ENCODE results near the gene SCN4B. TPM values are rescaled to one million over a fixed set of nuclear protein-coding genes. Genes with fewer than 3 reads are reported as not detected.

Gene SCN4B
- total and polyA plus RNA-seq, 12 donors, result 0.17 to 16.9 (median 4.6) TPM

GRCh38 chr11:118145285-118146227, 7.1 kb downstream of the SCN4B start:
- 2 to 9% (median 3%) methylated on average over 28 to 78 of the region's 78 CpGs for WGBS, 4 donors
- Histone ChIP-seq H3K27me3 (peaks cover 21% of the 10 kb centered on the region), H3K4me3 (peak overlapping the region in 3 of 4 donors; percentile 13 to 48 (median 35)), H3K36me3 (replicated peaks in 1 of 2) (no peaks in the 10 kb centered on the region), H3K9me3 (replicated peaks in 1 of 3) (no peaks in the 10 kb centered on the region), H3K4me1 (replicated peaks in 1 of 2) (no peaks in the 10 kb centered on the region), H3K27ac (no peak overlapping the region)
- intact Hi-C loops (cut with DNase I), result loop anchor here (2.0 to 5.0 kb wide), 2 partner anchors 23 to 207 kb away; no protein-coding TSS in a partner anchor
- DNase-seq, result peak; percentile 68 to 91 (median 82)
- TF ChIP-seq POLR2A (IDR thresholded peaks at IDR 0.05) (no peak), CTCF (IDR thresholded peaks at IDR 0.05) (peak; percentile 87 to 95 (median 92))

- Histone ChIP-seq H3K9me3 (replicated peaks in 1 of 3) (no peaks in the 10 kb centered on the region), H3K27me3 (peaks cover 21% of the 10 kb centered on the region), H3K4me1 (replicated peaks in 1 of 2) (no peaks in the 10 kb centered on the region), H3K4me3 (no peak overlapping the region), H3K27ac (no peak overlapping the region), H3K36me3 (replicated peaks in 1 of 2) (no peaks in the 10 kb centered on the region)
- WGBS, 4 donors, result 40 to 50% (median 47%) methylated on average over 15 to 20 of the region's 20 CpGs
- TF ChIP-seq CTCF (IDR thresholded peaks at IDR 0.05), result no peak
- no peak for TF ChIP-seq POLR2A (IDR thresholded peaks at IDR 0.05)
- intact Hi-C loops (cut with DNase I), result loop anchor here in 1 of 2 donors (2.0 to 5.0 kb wide), 2 partner anchors 24 to 208 kb away; no protein-coding TSS in a partner anchor
- no peak for DNase-seq
Measured at GRCh38 chr11:118144301-118145268, 8.0 kb downstream of the SCN4B start.

- H3K9me3 ChIP-seq (replicated peaks in 1 of 3), result no peaks in the 10 kb centered on the region
- no peak overlapping the region for H3K4me3 ChIP-seq
- DNase-seq, result no peak
- 45 to 72% (median 65%) methylated on average over 10 to 12 of the region's 12 CpGs for WGBS, 4 donors
- H3K27me3 ChIP-seq, result peaks cover 21% of the 10 kb centered on the region
- no peak overlapping the region for H3K27ac ChIP-seq
- TF ChIP-seq POLR2A (IDR thresholded peaks at IDR 0.05) (no peak), CTCF (IDR thresholded peaks at IDR 0.05) (no peak)
- H3K36me3 ChIP-seq (replicated peaks in 1 of 2), result no peaks in the 10 kb centered on the region
- no peaks in the 10 kb centered on the region for H3K4me1 ChIP-seq (replicated peaks in 1 of 2)
- intact Hi-C loops (cut with DNase I), result loop anchor here in 1 of 2 donors (2.0 kb wide), 1 partner anchor 25 kb away; no protein-coding TSS in a partner anchor
Measured at GRCh38 chr11:118143661-118144185, 8.9 kb downstream of the SCN4B start.
